Esophagus mucosa (tissue), 1 donor: ENCODE measurements around the gene TRAF7. TPM values are rescaled to one million over a fixed set of nuclear protein-coding genes. Genes with fewer than 3 reads are reported as not detected.

Experiments
- ATAC-seq: fragments of 200-7000 bp; cut with Tn5 transposase; one replicate; pipeline ENCODE4 v1.9.1; 2020
- total RNA-seq: library from RNA; stranded (reverse); gene quantifications from one replicate; pipeline ENCODE4 v1.2.4, GENCODE V29; 2023
- donor health status: DM: yes; HTN: yes; CAD: no.

TRAF7 gene
- total RNA-seq, 1 donor from 2014 or later = 96.6 TPM

- no peak for ATAC-seq
Measured at GRCh38 chr16:2184346-2184745, 28.8 kb downstream of the TRAF7 start.

- no peak for ATAC-seq
Measured at GRCh38 chr16:2184962-2185361, 29.4 kb downstream of the TRAF7 start.

- ATAC-seq = no peak
Measured at GRCh38 chr16:2186064-2186463, 30.5 kb downstream of the TRAF7 start.

GRCh38 chr16:2186505-2186904, 30.9 kb downstream of the TRAF7 start:
- ATAC-seq = no peak

- ATAC-seq = no peak
Measured at GRCh38 chr16:2187212-2187611, 31.6 kb downstream of the TRAF7 start.

- no peak for ATAC-seq
Measured at GRCh38 chr16:2188395-2188794, 32.8 kb downstream of the TRAF7 start.

- ATAC-seq = no peak
Measured at GRCh38 chr16:2189252-2189893, 33.8 kb downstream of the TRAF7 start.

GRCh38 chr16:2190002-2190658, 34.5 kb downstream of the TRAF7 start:
- ATAC-seq = no peak

GRCh38 chr16:2190659-2191445, 35.3 kb downstream of the TRAF7 start:
- ATAC-seq = no peak

GRCh38 chr16:2191446-2191706, 35.8 kb downstream of the TRAF7 start:
- ATAC-seq = no peak

GRCh38 chr16:2194166-2194834, 38.7 kb downstream of the TRAF7 start:
- peak; percentile 7 for ATAC-seq

- peak; percentile 65 for ATAC-seq
Measured at GRCh38 chr16:2194852-2195321, 39.3 kb downstream of the TRAF7 start.

GRCh38 chr16:2195322-2196161, 40.0 kb downstream of the TRAF7 start:
- ATAC-seq = peak; percentile 19

- no peak for ATAC-seq
Measured at GRCh38 chr16:2196162-2196980, 40.8 kb downstream of the TRAF7 start, which contains the start of gene CASKIN1. TSS of gene CASKIN1 (minus strand) at chr16:2196605. CDS start at chr16:2196432, 173 bp downstream.

- ATAC-seq = no peak
Measured at GRCh38 chr16:2196981-2197511, 41.5 kb downstream of the TRAF7 start.

- no peak for ATAC-seq
Measured at GRCh38 chr16:2197765-2198164, 42.2 kb downstream of the TRAF7 start.

- no peak for ATAC-seq
Measured at GRCh38 chr16:2198283-2198682, 42.7 kb downstream of the TRAF7 start.

- no peak for ATAC-seq
Measured at GRCh38 chr16:2199095-2199494, 43.5 kb downstream of the TRAF7 start.

- ATAC-seq = no peak
Measured at GRCh38 chr16:2199621-2200139, 44.1 kb downstream of the TRAF7 start.

- no peak for ATAC-seq
Measured at GRCh38 chr16:2200313-2200712, 44.7 kb downstream of the TRAF7 start.
